ENCODE measurements around the gene MYG1. TPM values are rescaled to one million over a fixed set of nuclear protein-coding genes. Genes with fewer than 3 reads are reported as not detected.

Gene MYG1
- total and polyA plus RNA-seq, 2 of the 4 experiments (the other 2 are of a cell fraction), result 49.8 to 63.7 TPM

DNA sequence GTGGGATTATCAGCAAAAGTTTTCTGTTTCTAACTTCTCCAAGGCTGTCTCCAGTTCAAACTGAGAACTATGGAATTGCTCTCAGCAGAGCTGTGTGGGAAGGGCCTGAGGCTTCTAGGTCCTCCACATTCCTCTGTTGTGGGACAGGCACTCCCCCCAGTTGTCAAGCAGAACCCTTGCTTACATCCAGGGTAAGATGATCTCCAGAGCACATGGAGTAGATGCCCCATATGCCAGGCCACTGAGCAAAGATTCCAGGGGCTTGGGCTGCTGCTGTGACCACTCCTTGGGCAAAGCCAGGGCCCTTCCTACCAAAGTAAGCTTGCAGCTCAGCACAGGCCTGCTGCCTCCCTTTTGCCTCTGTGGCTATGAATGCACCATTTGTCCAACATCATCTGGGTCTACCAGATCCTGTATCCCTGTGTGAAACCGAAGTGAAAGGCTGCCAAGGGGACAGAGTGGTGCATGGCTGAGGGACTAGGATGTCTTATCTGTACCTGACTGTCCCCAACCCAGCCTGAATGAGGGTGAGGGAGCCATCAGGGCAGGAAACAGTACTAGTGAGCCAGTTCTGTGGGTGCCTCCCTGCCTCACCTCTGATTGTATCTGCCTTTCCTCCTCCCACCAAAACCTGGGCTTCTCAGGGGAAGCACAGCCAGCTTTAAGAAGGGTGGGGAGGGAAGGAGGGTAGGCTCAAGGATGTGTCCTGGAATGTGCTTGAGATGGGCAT lies 44.5 kb upstream of the MYG1 start:
- ChIA-PET CTCF (interaction anchor here (0.6 kb wide), 1 partner anchor 13 kb away, joined by 4 read pairs; the partner anchor contains the start of gene ESPL1), POLR2A (ENCODE audit: unreplicated experiment) (no interaction called here)
- H2BK15ac ChIP-seq (ENCODE audit: low read depth, low read length), result no peak overlapping the region
- no peak overlapping the region for H4K8ac ChIP-seq (ENCODE audit: low read depth in 2 of 2, low read length in 2 of 2)
- H3K4ac ChIP-seq (ENCODE audit: low read depth, low read length), result no peak overlapping the region
- intact Hi-C loops (cut with micrococcal nuclease), result no loop called here
- H3K4me2 ChIP-seq (ENCODE audit: low read depth, low read length), result no peak overlapping the region
- no peak overlapping the region for H2BK20ac ChIP-seq (ENCODE audit: low read depth, low read length)
- no peak for DNase-seq
- no peaks in the 10 kb centered on the region for H3K9me3 ChIP-seq (ENCODE audit: control insufficient read depth, insufficient read depth, low read length)
- no peaks in the 10 kb centered on the region for H3K27me3 ChIP-seq (ENCODE audit: control insufficient read depth, insufficient read depth, low read length)
- H2BK120ac ChIP-seq (ENCODE audit: low read depth, low read length), result no peak overlapping the region
- no peak overlapping the region for H3K27ac ChIP-seq (ENCODE audit: insufficient read depth, low read length)
- no peak overlapping the region for H3K18ac ChIP-seq (ENCODE audit: low read depth, low read length)
- H3K23ac ChIP-seq (ENCODE audit: low read depth, low read length), result no peak overlapping the region
- no peak overlapping the region for H3K9ac ChIP-seq (ENCODE audit: low read depth, low read length)
- no peak overlapping the region for H3K56ac ChIP-seq (ENCODE audit: extremely low read depth, insufficient read depth, low read length)
- H2AK5ac ChIP-seq (ENCODE audit: low read depth, low read length), result no peak overlapping the region
- in situ Hi-C loops (cut with MboI; ENCODE audit: low sequenced_read_pairs), result no loop called here
- TF ChIP-seq, protein P1, sequence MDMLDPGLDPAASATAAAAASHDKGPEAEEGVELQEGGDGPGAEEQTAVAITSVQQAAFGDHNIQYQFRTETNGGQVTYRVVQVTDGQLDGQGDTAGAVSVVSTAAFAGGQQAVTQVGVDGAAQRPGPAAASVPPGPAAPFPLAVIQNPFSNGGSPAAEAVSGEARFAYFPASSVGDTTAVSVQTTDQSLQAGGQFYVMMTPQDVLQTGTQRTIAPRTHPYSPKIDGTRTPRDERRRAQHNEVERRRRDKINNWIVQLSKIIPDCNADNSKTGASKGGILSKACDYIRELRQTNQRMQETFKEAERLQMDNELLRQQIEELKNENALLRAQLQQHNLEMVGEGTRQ (IDR thresholded peaks at IDR 0.05; ENCODE audit: low read depth, low read length), result no peak
- no peak for TF ChIP-seq RCOR1 (IDR thresholded peaks at IDR 0.05; ENCODE audit: insufficient replicate concordance, low read length)
- TF ChIP-seq RFX5 (IDR thresholded peaks at IDR 0.05; ENCODE audit: low read depth, low read length), result no peak
- TF ChIP-seq CEBPB (IDR thresholded peaks at IDR 0.05; ENCODE audit: low read depth, low read length), result no peak
- no peak for TF ChIP-seq POLR2A (IDR thresholded peaks at IDR 0.05; ENCODE audit: low read depth, low read length)
- TF ChIP-seq MAFK (IDR thresholded peaks at IDR 0.05; ENCODE audit: low read depth, low read length), result no peak
- TF ChIP-seq CHD1 (IDR thresholded peaks at IDR 0.05; ENCODE audit: low read depth, low read length), result no peak
- no peak for TF ChIP-seq FOS (IDR thresholded peaks at IDR 0.05; ENCODE audit: low read depth, low read length)
- no peak for TF ChIP-seq BHLHE40 (IDR thresholded peaks at IDR 0.05; ENCODE audit: low read depth, low read length)
- no peak for TF ChIP-seq RAD21 (IDR thresholded peaks at IDR 0.05; ENCODE audit: low read length)
- TF ChIP-seq SMC3 (IDR thresholded peaks at IDR 0.05; ENCODE audit: low read depth, low read length), result no peak
- TF ChIP-seq, protein P2, sequence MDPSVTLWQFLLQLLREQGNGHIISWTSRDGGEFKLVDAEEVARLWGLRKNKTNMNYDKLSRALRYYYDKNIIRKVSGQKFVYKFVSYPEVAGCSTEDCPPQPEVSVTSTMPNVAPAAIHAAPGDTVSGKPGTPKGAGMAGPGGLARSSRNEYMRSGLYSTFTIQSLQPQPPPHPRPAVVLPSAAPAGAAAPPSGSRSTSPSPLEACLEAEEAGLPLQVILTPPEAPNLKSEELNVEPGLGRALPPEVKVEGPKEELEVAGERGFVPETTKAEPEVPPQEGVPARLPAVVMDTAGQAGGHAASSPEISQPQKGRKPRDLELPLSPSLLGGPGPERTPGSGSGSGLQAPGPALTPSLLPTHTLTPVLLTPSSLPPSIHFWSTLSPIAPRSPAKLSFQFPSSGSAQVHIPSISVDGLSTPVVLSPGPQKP (IDR thresholded peaks at IDR 0.05; ENCODE audit: borderline replicate concordance, low read depth, low read length), result no peak
- TF ChIP-seq MAZ (IDR thresholded peaks at IDR 0.05; ENCODE audit: borderline replicate concordance, low read depth, low read length), result no peak
- no peak for TF ChIP-seq MXI1 (IDR thresholded peaks at IDR 0.05; ENCODE audit: borderline replicate concordance, low read depth, low read length)
- TF ChIP-seq NFE2L2 (IDR thresholded peaks at IDR 0.05; ENCODE audit: low read depth, low read length), result no peak
- TF ChIP-seq, protein P3, sequence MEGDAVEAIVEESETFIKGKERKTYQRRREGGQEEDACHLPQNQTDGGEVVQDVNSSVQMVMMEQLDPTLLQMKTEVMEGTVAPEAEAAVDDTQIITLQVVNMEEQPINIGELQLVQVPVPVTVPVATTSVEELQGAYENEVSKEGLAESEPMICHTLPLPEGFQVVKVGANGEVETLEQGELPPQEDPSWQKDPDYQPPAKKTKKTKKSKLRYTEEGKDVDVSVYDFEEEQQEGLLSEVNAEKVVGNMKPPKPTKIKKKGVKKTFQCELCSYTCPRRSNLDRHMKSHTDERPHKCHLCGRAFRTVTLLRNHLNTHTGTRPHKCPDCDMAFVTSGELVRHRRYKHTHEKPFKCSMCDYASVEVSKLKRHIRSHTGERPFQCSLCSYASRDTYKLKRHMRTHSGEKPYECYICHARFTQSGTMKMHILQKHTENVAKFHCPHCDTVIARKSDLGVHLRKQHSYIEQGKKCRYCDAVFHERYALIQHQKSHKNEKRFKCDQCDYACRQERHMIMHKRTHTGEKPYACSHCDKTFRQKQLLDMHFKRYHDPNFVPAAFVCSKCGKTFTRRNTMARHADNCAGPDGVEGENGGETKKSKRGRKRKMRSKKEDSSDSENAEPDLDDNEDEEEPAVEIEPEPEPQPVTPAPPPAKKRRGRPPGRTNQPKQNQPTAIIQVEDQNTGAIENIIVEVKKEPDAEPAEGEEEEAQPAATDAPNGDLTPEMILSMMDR (conservative IDR thresholded peaks at IDR 0.05; ENCODE audit: low read depth, low read length), result no peak
- peaks cover 19% of the 10 kb centered on the region for H3K9me1 ChIP-seq (ENCODE audit: insufficient read depth, low read length)
- no peak overlapping the region for H2AK9ac ChIP-seq (replicated peaks; ENCODE audit: low read depth, low read length, poor library complexity)
- BruUV-seq (replicated peaks), result no TSS peak
- H3K36me3 ChIP-seq (ENCODE audit: control insufficient read depth, insufficient read depth, low read length), result peaks cover 16% of the 10 kb centered on the region
- no peak overlapping the region for H3K14ac ChIP-seq (replicated peaks; ENCODE audit: low read depth, low read length)
- WGBS, 2 experiments (ENCODE audit: extremely low coverage in 2 of 2, insufficient read length in 1 of 2), result no CpG with 5 or more reads among the region's 1 CpG
- H4K5ac ChIP-seq (ENCODE audit: low read depth, low read length), result no peak overlapping the region
- H3K79me1 ChIP-seq (ENCODE audit: low read depth in 1 of 2, low read length in 2 of 2), result peaks cover 27 to 39% of the 10 kb centered on the region in 2 experiments
- H4K91ac ChIP-seq (ENCODE audit: insufficient read depth, low read depth, low read length), result no peak overlapping the region
- peaks cover 11% of the 10 kb centered on the region for H3K4me1 ChIP-seq (ENCODE audit: control insufficient read depth, insufficient read depth, low read length)
- ATAC-seq (ENCODE audit: low read depth), result no peak
- no peak overlapping the region for H3K4me3 ChIP-seq (ENCODE audit: insufficient read depth, low read depth, low read length)
- H4K20me1 ChIP-seq (ENCODE audit: insufficient read depth, low read length), result no peaks in the 10 kb centered on the region; the same call in 1 of the 2 replicates
- H2AFZ ChIP-seq (replicated peaks; ENCODE audit: low read length, poor library complexity), result no peak overlapping the region
- dilution Hi-C loops (cut with HindIII; ENCODE audit: low sequenced_read_pairs, unreplicated experiment), result no loop called here
- H2BK5ac ChIP-seq (ENCODE audit: low read depth, low read length, poor library complexity, severe bottlenecking), result no peak overlapping the region

All from IMR-90 (cell line).